Inferior parietal cortex (tissue), 1 donor: ENCODE measurements around the gene HHIPL2.

Source experiments
- DNase-seq: peaks from one replicate; pipeline ENCODE4 v3.0.0-alpha.2; 2016; ENCODE audit errors: extremely low spot score

HHIPL2 gene

DNA sequence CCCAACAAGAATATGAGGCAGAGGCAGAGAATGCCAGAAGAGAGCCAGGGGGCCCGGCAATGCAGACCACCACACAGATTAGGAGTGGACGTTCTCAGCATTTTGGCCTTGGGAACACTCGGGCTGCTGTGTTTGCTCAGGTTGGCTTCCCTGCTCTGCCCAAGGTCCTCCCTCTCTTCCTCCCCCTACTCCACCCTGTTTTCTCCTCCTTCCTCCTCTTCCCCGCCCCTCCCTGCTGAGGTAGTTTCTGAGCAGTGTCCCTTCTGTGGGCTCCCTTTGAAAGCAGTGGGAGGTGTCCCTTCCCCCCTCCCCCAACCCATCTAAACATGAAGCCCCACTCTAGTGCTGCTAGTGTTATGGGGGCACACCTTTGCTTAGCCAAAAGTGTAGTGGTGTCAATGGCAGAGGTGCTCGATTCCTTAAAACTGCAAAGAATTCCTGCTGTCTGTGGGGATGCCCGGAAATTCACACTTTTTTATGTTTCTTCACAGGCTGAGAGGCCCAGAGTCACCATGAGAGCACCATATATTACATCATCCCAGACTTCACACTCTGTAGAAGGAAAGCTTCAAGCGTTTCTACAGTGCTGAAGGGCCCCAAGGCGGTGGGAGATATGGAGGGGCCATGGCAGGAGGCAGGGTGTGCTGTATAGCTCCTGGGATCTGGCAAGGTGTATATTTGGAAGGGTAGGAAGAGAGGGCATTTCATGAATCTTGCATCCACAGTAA, at the start of gene HHIPL2:
Gene HHIPL2 (minus strand): TSS at position 161 of the 728 bp plus-strand sequence. CDS start 60 bp downstream, at position 101.
- no peak for DNase-seq

GRCh38 chr1:222596696-222597095, 48.8 kb upstream of the HHIPL2 start:
- no peak for DNase-seq

DNA sequence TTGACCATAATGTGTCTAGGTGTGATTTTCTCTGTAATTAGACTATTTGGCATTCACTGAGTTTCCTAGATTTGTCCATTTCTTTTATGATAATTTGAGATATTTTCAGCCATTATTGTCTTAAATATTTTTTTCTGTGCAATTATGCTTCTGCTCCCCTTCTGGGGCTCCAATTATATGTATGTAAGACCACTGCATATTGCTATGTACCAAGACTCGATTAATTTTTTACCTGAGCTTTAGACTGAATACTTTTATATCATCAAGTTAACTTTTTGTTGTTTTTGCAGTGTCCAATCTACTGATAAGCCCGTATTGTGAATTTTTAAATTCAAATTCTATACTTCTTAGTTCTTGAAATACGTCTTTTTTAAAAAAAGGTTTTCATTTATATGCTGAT, 46.9 kb upstream of the HHIPL2 start:
- DNase-seq: no peak

- peak; percentile 22 for DNase-seq
Measured at GRCh38 chr1:222592171-222592570, 44.3 kb upstream of the HHIPL2 start.

DNA sequence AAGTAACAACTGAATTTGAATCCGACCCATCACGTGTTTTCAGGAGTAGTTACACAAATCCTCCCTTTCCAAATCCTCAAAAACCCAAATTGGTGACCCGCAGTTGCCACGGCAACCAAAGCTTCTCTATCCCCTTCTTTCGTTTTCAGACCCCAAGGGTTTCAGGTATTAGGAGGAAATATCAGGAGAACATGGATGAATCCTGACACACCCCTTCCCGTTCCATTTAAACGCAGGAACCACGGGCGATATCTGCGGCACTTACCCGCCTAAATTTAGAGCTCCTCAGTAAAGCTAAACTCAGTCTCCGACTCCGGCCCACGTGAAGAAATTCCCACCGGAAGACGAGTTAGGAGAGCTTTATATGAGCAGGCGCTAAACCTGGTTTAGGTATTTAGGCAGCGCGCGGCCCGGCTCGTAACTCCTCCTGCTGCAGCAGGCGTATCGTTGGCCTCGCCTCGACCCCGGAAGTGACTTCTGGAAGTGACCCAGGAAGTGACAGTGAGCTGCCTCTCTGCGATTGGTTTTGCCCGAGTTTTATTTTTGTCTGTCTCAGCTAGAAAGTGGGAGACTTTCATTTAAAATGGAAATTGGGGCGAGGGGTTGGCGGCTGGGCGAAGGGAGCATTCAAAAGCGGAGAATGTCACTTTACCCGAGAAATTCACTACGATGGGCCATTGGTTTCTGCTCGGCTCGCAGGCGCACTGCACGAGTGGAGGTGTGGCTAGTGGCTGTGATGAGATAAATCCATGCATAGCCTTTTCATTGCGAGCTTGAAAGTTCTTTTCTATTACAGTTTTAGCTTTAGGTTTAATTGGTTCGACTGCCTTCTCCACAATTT, 41.8 kb upstream of the HHIPL2 start, which contains the start of gene TAF1A:
Gene TAF1A (minus strand): TSS at position 472 of the 841 bp plus-strand sequence.
- peak; percentile 90 for DNase-seq

- DNase-seq: no peak
Measured at GRCh38 chr1:222588135-222588534, 40.2 kb upstream of the HHIPL2 start.

DNA sequence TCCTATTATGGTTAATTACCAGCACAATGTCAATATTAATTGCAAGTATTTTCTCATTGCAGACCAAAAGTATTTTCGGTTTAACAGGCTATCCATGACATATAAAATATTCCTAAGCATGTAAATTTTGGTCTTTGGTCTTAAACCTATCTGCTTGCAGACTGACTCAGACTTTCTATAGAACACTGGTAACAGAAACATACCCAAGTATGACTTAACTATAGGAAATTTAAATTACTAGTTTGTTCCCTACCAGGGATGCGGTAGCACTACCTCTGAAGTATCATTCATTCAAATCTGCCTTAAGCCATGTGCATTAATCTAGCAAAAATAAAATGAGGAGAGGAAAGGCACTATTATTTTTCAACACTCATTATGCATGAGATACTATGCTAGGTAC, 38.9 kb upstream of the HHIPL2 start:
- DNase-seq: no peak

DNA sequence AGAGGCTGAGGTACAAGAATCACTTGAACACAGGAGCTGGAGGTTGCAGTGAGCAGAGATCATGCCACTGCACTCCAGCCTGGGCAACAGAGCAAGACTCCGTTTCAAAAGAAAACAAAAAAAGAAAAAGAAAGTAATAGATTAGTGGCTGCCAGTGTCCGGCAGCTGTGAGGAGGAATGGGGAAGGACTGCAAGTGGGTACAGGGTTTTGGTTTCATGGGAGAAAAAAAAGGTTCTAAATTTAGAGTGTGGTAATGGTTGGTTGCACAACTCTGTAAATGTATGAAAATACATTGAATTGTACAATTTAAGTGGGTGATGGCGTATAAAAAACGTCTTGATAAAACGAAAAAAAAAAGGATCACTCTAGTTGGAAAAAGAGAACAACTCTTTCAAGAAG, 35.2 kb upstream of the HHIPL2 start:
- no peak for DNase-seq

GRCh38 chr1:222582099-222582774, 34.3 kb upstream of the HHIPL2 start:
- no peak for DNase-seq

- no peak for DNase-seq
Measured at GRCh38 chr1:222579316-222579715, 31.4 kb upstream of the HHIPL2 start.

GRCh38 chr1:222570837-222571236, 22.9 kb upstream of the HHIPL2 start:
- DNase-seq: no peak

DNA sequence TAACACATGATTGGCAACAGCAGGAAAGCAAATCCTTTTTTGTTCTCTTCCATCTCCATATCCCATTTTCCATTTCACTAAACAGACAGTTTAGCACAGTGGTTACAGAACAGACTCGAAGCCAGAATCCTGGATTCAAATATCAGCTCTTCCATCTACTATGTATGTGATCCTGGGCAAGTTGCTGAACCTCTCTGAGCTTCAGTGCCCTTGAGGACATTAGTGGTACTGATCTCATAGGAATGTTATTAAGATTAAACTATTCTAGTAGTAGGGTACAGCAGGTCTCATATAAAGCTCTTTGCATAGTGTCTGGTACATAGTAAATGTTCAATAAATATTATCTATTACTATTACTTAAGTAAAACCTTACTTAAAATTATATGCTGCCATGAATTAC, 13.8 kb upstream of the HHIPL2 start:
- no peak for DNase-seq

DNA sequence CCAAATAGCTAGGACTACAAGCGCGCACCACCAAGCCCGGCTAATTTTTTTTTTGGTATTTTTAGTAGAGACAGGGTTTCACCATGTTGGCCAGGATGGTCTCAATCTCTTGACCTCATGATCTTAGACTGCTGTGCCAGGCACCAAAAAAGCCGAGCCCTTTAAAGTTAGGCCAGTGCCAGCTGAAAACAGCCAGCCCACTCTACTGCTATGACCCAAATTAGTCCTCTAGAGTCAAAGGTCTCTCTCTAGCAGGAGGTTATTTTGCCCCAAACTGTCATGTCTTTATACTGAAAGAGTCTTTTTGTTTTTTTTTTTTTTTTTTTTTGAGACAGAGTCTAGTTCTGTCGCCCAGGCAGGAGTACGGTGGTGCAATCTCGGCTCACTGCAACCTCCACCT, 9.7 kb upstream of the HHIPL2 start:
- DNase-seq: no peak

DNA sequence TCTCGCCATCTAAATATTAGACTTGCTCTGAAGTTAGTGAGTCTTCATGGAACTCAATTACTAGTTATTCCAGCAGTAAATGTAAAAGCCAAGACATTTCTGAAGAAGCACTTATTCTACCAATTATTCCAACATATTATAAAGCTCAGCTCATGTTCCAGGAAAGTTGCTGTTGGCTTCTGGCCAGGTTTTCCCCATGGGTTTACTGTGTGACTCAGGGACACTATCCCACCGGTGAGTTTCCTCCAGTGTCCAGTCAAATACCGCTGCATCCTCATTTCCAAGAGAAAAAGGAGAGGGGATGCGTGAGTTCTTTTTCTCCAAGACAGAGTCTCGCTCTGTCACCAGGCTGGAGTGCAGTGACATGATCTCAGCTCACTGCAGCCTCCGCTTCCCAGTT, 9.2 kb upstream of the HHIPL2 start:
- DNase-seq: no peak

- DNase-seq: no peak
Measured at GRCh38 chr1:222555992-222556615, 8.2 kb upstream of the HHIPL2 start.

GRCh38 chr1:222554177-222554576, 6.3 kb upstream of the HHIPL2 start:
- no peak for DNase-seq

DNA sequence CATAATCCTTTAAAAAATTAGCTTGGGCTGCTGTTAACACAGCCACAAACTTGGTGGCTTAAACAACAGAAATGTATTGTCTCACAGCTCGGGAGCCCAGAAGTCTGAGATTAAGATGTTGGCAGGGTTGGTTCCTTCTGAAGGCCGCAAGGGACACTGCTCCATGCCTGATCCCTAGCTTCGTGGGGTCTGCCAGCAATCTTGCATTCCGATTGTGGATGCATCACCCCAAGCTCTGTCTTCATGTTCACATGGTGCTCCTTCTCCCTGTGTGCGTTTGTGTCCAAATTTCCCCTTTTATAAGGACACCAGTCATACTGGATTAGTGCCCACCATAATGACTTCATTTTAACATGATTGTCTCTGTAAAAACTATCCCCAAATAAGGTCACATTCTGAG, 5.0 kb upstream of the HHIPL2 start:
- DNase-seq: no peak

DNA sequence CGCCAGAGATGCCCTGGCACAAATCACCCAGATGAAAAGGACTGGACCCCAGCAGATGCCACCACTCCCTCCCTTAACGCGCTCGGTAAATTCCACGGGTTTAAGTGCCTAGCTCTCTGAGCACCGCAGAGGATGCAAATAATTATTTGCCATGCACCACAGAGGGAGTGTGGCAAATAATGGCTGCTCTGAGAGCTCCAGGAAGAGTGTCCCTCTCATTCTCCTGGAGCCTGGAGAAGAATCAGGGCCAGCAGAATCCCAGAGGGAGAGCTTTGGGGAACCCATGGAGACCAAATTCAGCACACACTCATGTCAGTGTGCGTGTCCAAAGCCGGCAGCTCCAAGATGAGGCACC, 667 bp downstream of the HHIPL2 start:
- DNase-seq: no peak

- DNase-seq: no peak
Measured at GRCh38 chr1:222546548-222547259, 1.2 kb downstream of the HHIPL2 start.

GRCh38 chr1:222546091-222546490, 1.8 kb downstream of the HHIPL2 start:
- DNase-seq: no peak

DNA sequence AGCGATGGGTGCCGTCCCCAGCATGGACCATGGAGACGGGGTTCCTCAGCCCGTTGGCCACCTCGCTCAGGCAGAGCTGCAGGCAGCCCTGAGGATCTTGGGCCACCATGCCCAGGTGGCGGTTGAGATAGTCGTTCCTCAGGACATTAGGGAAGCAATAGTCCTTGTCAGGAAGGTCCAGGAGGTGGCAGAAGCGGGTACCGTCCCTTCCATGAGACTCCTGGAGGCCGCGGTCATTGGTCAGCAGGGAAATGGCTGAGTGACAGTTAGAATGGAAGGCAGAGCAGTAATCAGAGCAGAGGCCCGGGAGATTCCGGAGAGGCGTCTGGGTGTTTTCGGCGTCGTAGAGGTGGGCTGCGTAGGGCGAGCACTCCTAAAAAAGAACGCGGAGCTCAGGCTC, 4.1 kb downstream of the HHIPL2 start:
- no peak for DNase-seq
